ENCODE data around the gene HES5.

DNA sequence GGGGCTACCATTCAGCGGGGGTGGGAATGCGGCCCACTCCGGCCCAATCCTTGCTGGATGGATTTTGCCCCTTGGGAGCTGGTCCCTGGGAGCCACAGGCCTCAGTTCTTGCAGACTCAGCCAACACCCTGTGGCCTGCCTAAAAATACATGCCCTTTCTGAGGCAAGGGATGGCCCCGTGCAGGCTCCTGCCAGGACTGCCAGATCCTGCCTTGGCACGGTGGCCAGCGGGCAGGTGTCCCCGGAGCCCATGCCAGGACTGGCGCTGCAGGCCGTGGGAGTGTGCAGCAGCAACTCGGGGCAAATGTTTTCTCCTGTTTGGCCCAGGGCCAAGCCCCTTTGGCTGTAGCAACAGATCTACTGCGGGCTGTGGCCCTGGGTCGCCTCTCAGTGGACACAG, 2.0 kb downstream of the HES5 start:
- TF ChIP-seq, protein P1, sequence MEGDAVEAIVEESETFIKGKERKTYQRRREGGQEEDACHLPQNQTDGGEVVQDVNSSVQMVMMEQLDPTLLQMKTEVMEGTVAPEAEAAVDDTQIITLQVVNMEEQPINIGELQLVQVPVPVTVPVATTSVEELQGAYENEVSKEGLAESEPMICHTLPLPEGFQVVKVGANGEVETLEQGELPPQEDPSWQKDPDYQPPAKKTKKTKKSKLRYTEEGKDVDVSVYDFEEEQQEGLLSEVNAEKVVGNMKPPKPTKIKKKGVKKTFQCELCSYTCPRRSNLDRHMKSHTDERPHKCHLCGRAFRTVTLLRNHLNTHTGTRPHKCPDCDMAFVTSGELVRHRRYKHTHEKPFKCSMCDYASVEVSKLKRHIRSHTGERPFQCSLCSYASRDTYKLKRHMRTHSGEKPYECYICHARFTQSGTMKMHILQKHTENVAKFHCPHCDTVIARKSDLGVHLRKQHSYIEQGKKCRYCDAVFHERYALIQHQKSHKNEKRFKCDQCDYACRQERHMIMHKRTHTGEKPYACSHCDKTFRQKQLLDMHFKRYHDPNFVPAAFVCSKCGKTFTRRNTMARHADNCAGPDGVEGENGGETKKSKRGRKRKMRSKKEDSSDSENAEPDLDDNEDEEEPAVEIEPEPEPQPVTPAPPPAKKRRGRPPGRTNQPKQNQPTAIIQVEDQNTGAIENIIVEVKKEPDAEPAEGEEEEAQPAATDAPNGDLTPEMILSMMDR (IDR thresholded peaks at IDR 0.05; ENCODE audit: insufficient read depth, low read length, poor library complexity, severe bottlenecking): no peak
- TF ChIP-seq EZH2phosphoT487 (conservative IDR thresholded peaks at IDR 0.05; ENCODE audit: low read length): no peak

Measured in SU-DHL-6 (cell line).